GM23338 (cell line): Measurements from ENCODE around the gene TOMM7. TPM values are rescaled to one million over a fixed set of nuclear protein-coding genes. Genes with fewer than 3 reads are reported as not detected.
"Not testable (repeated sequence)": the region's sequence is repeated elsewhere in the genome, so short reads cannot be mapped to it uniquely, and the experiment has no call there.

ENCODE experiments used
- ATAC-seq: fragments of 200-7000 bp; cut with Tn5 transposase; 3 replicates; pipeline ENCODE4 v1.9.1; 2020
- DNase-seq: peaks from one replicate; pipeline ENCODE4 v3.0.0-alpha.2; 2015; ENCODE audit warnings: low spot score
- H2AFZ ChIP-seq: fragments of 200-600 bp; sonication (generic); 2 replicates; pipeline ENCODE4 v1.8.0; 2016; ENCODE audit warnings: antibody characterized with exemption, mild to moderate bottlenecking, moderate library complexity
- H3F3A ChIP-seq: fragments of 200-600 bp; sonication (generic); replicated peaks from 2 replicates; pipeline ENCODE4 v1.8.0; 2017; ENCODE audit warnings: antibody characterized with exemption, mixed run types, low read depth
- H3K27ac ChIP-seq: fragments of 200-600 bp; sonication (generic); 2 replicates; pipeline ENCODE4 v1.6.1; 2016; ENCODE audit warnings: low read depth
- H3K27me3 ChIP-seq: fragments of 200-600 bp; sonication (generic); 2 replicates; pipeline ENCODE4 v1.8.0; 2016; ENCODE audit warnings: mild to moderate bottlenecking, mixed run types, moderate library complexity; ENCODE audit not compliant: insufficient read depth
- H3K36me3 ChIP-seq: fragments of 200-600 bp; sonication (generic); 2 replicates; pipeline ENCODE4 v1.8.0; 2016; ENCODE audit warnings: mild to moderate bottlenecking; ENCODE audit not compliant: insufficient read depth
- H3K4me1 ChIP-seq: fragments of 200-600 bp; sonication (generic); 2 replicates; pipeline ENCODE4 v1.8.0; 2016; ENCODE audit warnings: mild to moderate bottlenecking, moderate library complexity; ENCODE audit not compliant: insufficient read depth
- H3K4me2 ChIP-seq: fragments of 200-600 bp; sonication (generic); 2 replicates; pipeline ENCODE4 v1.7.1; 2017; ENCODE audit warnings: mixed run types
- H3K4me3 ChIP-seq: fragments of 200-600 bp; sonication (generic); 2 replicates; pipeline ENCODE4 v1.6.1; 2016; ENCODE audit warnings: mixed run types
- H3K79me2 ChIP-seq: fragments of 200-600 bp; sonication (generic); replicated peaks from 2 replicates; pipeline ENCODE4 v1.8.0; 2017; ENCODE audit warnings: mild to moderate bottlenecking; ENCODE audit not compliant: insufficient read depth
- H3K9me2 ChIP-seq: fragments of 200-600 bp; sonication (generic); 2 replicates; pipeline ENCODE4 v1.8.0; 2017; ENCODE audit not compliant: insufficient read depth
- H4K20me1 ChIP-seq: fragments of 200-600 bp; sonication (generic); replicated peaks from 2 replicates; pipeline ENCODE4 v1.8.0; 2017; ENCODE audit warnings: mild to moderate bottlenecking; ENCODE audit not compliant: insufficient read depth
- H3K27ac Mint-ChIP-seq: 2 replicates; pipeline ENCODE4 v1.8.0; 2020; ENCODE audit warnings: inconsistent platforms, mild to moderate bottlenecking, moderate library complexity, mixed read lengths
- H3K27me3 Mint-ChIP-seq: 3 replicates; pipeline ENCODE4 v1.8.0; 2022; ENCODE audit warnings: low read depth, mild to moderate bottlenecking, moderate library complexity, mixed read lengths, inconsistent platforms; ENCODE audit not compliant: insufficient read depth, poor library complexity
- H3K36me3 Mint-ChIP-seq: 3 replicates; pipeline ENCODE4 v1.8.0; 2021; ENCODE audit warnings: low read depth, mild to moderate bottlenecking, inconsistent platforms, moderate library complexity, mixed read lengths
- H3K4me1 Mint-ChIP-seq: 3 replicates; pipeline ENCODE4 v1.8.0; 2020; ENCODE audit warnings: mild to moderate bottlenecking, inconsistent platforms, mixed read lengths
- H3K4me3 Mint-ChIP-seq: 3 replicates; pipeline ENCODE4 v1.8.0; 2021; ENCODE audit warnings: moderate library complexity, mild to moderate bottlenecking, inconsistent platforms, mixed read lengths
- H3K9me3 Mint-ChIP-seq: 3 replicates; pipeline ENCODE4 v1.8.0; 2020; ENCODE audit warnings: moderate library complexity, mild to moderate bottlenecking, inconsistent platforms, mixed read lengths
- EZH2phosphoT487 ChIP-seq: fragments of 200-600 bp; sonication (generic); IDR thresholded peaks from one replicate; pipeline ENCODE4 v1.8.1; 2018; ENCODE audit warnings: antibody characterized with exemption; ENCODE audit not compliant: unreplicated experiment
- ZNF114 ChIP-seq: fragments of 250-450 bp; sonication (Bioruptor Pico); IDR thresholded peaks from 2 replicates; pipeline ENCODE4 v1.5.0; 2020; ENCODE audit warnings: mild to moderate bottlenecking, moderate library complexity
- ZNF331 ChIP-seq: fragments of 250-450 bp; sonication (Bioruptor Pico); IDR thresholded peaks from 2 replicates; pipeline ENCODE4 v1.5.0; 2020; ENCODE audit warnings: low read depth, mild to moderate bottlenecking, moderate library complexity
- polyA plus RNA-seq: library from polyadenylated mRNA; unstranded; fragments of >200 nt; fragmentation: Nextera tagmentation; extraction: Ambion mirVana; gene quantifications from 2 replicates; pipeline ENCODE4 v1.2.1, GENCODE V29; 2016
- total RNA-seq: library from RNA; depleted of rRNA; stranded (reverse); fragments of >200 nt; shearing (Covaris generic); gene quantifications from 2 replicates; pipeline ENCODE4 v1.2.3, GENCODE V29; 2014
- TF ChIP-seq, protein P1 (sequence below): IDR thresholded peaks from 2 replicates; pipeline ENCODE4 v1.6.1; 2016; ENCODE audit warnings: antibody characterized with exemption
- TF ChIP-seq, protein P2 (sequence below): fragments of 250-450 bp; sonication (Bioruptor Pico); IDR thresholded peaks from 2 replicates; pipeline ENCODE4 v1.5.0; 2020; ENCODE audit warnings: mild to moderate bottlenecking, moderate library complexity
- TF ChIP-seq, protein P3 (sequence below), 2 experiments: fragments of 200-600 bp in 1 of 2; sonication (generic) in 1 of 2; conservative IDR thresholded peaks; 2 replicates each; pipeline versions ENCODE4 v1.5.1 to v1.6.1; 2016 to 2017; ENCODE audit warnings: antibody characterized with exemption in 2 of 2, low read depth in 2 of 2, mild to moderate bottlenecking in 2 of 2, moderate library complexity in 1 of 2

The TOMM7 gene
- total and polyA plus RNA-seq, 2 experiments from 2014 or later, result 164 to 920 TPM

DNA sequence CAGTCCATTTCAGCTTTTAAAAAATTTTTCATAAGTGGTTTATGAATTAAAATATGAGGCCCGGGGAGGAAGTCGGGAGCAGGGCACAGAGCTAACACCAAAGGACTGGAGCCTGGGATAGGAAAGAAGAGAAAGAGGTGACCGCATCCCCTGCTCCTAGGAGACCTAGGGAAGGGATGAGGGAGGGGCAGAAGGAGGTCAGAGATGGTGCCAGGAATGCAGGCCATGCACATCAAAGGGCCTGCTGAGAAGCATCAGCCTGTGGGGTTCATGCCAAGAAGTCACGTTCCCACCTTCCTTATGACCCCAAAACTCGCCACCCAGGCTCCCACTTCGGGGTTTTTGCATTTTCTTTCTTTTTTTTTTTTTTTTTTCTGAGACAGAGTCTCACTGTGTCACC is 14.7 kb upstream of the TOMM7 start:
- Histone ChIP-seq H2AFZ (peak overlapping the region; percentile 73; the same call in 1 of the 2 replicates), H3K4me2 (no peak overlapping the region), H3F3A (no peaks in the 10 kb centered on the region), H3K9me2 (no peaks in the 10 kb centered on the region), H3K27ac (no peak overlapping the region), H4K20me1 (no peaks in the 10 kb centered on the region), H3K36me3 (no peaks in the 10 kb centered on the region), H3K27me3 (no peaks in the 10 kb centered on the region), H3K4me1 (peaks cover 9% of the 10 kb centered on the region), H3K4me3 (no peak overlapping the region), H3K79me2 (no peaks in the 10 kb centered on the region)
- no peaks in the 10 kb centered on the region for H3K9me3 Mint-ChIP-seq
- H3K4me1 Mint-ChIP-seq, result peaks cover 16% of the 10 kb centered on the region
- H3K4me3 Mint-ChIP-seq, result no peak overlapping the region
- DNase-seq (no peak), ATAC-seq (peak; percentile 58)
- no peak overlapping the region for H3K27ac Mint-ChIP-seq
- no peaks in the 10 kb centered on the region for H3K36me3 Mint-ChIP-seq
- H3K27me3 Mint-ChIP-seq, result peaks cover 6% of the 10 kb centered on the region
- no peak for TF ChIP-seq ZNF114 (CRISPR knock-in tag)
- no peak for TF ChIP-seq ZNF331
- TF ChIP-seq, protein P1, sequence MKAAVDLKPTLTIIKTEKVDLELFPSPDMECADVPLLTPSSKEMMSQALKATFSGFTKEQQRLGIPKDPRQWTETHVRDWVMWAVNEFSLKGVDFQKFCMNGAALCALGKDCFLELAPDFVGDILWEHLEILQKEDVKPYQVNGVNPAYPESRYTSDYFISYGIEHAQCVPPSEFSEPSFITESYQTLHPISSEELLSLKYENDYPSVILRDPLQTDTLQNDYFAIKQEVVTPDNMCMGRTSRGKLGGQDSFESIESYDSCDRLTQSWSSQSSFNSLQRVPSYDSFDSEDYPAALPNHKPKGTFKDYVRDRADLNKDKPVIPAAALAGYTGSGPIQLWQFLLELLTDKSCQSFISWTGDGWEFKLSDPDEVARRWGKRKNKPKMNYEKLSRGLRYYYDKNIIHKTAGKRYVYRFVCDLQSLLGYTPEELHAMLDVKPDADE, result no peak
- TF ChIP-seq, protein P2, sequence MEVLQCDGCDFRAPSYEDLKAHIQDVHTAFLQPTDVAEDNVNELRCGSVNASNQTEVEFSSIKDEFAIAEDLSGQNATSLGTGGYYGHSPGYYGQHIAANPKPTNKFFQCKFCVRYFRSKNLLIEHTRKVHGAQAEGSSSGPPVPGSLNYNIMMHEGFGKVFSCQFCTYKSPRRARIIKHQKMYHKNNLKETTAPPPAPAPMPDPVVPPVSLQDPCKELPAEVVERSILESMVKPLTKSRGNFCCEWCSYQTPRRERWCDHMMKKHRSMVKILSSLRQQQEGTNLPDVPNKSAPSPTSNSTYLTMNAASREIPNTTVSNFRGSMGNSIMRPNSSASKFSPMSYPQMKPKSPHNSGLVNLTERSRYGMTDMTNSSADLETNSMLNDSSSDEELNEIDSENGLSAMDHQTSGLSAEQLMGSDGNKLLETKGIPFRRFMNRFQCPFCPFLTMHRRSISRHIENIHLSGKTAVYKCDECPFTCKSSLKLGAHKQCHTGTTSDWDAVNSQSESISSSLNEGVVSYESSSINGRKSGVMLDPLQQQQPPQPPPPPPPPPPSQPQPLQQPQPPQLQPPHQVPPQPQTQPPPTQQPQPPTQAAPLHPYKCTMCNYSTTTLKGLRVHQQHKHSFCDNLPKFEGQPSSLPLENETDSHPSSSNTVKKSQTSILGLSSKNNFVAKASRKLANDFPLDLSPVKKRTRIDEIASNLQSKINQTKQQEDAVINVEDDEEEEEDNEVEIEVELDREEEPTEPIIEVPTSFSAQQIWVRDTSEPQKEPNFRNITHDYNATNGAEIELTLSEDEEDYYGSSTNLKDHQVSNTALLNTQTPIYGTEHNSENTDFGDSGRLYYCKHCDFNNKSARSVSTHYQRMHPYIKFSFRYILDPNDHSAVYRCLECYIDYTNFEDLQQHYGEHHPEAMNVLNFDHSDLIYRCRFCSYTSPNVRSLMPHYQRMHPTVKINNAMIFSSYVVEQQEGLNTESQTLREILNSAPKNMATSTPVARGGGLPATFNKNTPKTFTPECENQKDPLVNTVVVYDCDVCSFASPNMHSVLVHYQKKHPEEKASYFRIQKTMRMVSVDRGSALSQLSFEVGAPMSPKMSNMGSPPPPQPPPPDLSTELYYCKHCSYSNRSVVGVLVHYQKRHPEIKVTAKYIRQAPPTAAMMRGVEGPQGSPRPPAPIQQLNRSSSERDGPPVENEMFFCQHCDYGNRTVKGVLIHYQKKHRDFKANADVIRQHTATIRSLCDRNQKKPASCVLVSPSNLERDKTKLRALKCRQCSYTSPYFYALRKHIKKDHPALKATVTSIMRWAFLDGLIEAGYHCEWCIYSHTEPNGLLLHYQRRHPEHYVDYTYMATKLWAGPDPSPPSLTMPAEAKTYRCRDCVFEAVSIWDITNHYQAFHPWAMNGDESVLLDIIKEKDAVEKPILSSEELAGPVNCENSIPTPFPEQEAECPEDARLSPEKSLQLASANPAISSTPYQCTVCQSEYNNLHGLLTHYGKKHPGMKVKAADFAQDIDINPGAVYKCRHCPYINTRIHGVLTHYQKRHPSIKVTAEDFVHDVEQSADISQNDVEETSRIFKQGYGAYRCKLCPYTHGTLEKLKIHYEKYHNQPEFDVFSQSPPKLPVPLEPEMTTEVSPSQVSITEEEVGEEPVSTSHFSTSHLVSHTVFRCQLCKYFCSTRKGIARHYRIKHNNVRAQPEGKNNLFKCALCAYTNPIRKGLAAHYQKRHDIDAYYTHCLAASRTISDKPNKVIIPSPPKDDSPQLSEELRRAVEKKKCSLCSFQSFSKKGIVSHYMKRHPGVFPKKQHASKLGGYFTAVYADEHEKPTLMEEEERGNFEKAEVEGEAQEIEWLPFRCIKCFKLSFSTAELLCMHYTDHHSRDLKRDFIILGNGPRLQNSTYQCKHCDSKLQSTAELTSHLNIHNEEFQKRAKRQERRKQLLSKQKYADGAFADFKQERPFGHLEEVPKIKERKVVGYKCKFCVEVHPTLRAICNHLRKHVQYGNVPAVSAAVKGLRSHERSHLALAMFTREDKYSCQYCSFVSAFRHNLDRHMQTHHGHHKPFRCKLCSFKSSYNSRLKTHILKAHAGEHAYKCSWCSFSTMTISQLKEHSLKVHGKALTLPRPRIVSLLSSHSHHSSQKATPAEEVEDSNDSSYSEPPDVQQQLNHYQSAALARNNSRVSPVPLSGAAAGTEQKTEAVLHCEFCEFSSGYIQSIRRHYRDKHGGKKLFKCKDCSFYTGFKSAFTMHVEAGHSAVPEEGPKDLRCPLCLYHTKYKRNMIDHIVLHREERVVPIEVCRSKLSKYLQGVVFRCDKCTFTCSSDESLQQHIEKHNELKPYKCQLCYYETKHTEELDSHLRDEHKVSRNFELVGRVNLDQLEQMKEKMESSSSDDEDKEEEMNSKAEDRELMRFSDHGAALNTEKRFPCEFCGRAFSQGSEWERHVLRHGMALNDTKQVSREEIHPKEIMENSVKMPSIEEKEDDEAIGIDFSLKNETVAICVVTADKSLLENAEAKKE (CRISPR knock-in tag), result no peak
- TF ChIP-seq, protein P3, sequence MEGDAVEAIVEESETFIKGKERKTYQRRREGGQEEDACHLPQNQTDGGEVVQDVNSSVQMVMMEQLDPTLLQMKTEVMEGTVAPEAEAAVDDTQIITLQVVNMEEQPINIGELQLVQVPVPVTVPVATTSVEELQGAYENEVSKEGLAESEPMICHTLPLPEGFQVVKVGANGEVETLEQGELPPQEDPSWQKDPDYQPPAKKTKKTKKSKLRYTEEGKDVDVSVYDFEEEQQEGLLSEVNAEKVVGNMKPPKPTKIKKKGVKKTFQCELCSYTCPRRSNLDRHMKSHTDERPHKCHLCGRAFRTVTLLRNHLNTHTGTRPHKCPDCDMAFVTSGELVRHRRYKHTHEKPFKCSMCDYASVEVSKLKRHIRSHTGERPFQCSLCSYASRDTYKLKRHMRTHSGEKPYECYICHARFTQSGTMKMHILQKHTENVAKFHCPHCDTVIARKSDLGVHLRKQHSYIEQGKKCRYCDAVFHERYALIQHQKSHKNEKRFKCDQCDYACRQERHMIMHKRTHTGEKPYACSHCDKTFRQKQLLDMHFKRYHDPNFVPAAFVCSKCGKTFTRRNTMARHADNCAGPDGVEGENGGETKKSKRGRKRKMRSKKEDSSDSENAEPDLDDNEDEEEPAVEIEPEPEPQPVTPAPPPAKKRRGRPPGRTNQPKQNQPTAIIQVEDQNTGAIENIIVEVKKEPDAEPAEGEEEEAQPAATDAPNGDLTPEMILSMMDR (conservative IDR thresholded peaks at IDR 0.05; ENCODE audit: low read depth in 2 of 2), result no peak
- no peak for TF ChIP-seq EZH2phosphoT487

DNA sequence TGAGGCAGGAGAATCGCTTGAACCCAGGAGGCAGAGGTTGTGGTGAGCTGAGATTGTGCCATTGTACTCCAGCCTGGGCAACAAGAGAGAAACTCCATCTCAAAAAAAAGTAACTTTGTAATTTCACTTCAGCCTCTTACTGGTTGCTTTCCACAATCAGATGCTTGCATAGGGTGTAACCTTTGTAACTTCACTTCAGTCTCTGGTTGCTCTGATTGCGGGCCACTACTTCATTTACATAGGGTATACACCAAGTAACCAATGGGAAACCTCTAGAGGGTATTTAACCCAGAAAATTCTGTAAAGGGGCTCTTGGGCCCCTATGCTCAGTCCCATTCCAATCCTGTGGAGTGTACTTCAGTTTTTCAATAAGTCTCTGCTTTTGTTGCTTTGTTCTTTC is 13.9 kb upstream of the TOMM7 start:
- H3K36me3 ChIP-seq, H3K4me3 Mint-ChIP-seq, H3K4me1 ChIP-seq, DNase-seq, H3K36me3 Mint-ChIP-seq, H4K20me1 ChIP-seq, H3K27ac ChIP-seq, H3K27ac Mint-ChIP-seq, H3K4me2 ChIP-seq, H3K4me3 ChIP-seq, H3F3A ChIP-seq, H3K9me3 Mint-ChIP-seq, H3K9me2 ChIP-seq, H3K79me2 ChIP-seq, H3K27me3 Mint-ChIP-seq, H3K27me3 ChIP-seq: not testable (repeated sequence)
- peaks cover 12% of the 10 kb centered on the region for H3K4me1 Mint-ChIP-seq
- peak; percentile 23; the same call in 1 of the 3 replicates for ATAC-seq
- H2AFZ ChIP-seq, result peak overlapping the region; percentile 73
